SK-N-SH (cell line): ENCODE results near the gene FNDC3B. TPM values are rescaled to one million over a fixed set of nuclear protein-coding genes. Genes with fewer than 3 reads are reported as not detected.

Experiments used
- CTCF ChIA-PET: fragments of 300-600, 350-600 bp; formaldehyde crosslinking; extraction: SDS; loops from one replicate; lab custom pipeline; 2021; lab: Yijun Ruan, JAX
- POLR2A ChIA-PET: fragments of 350-600 bp; sonication (Branson Sonifier 250); formaldehyde crosslinking; extraction: SDS; loops from one replicate; lab custom pipeline; 2020; ENCODE audit warnings: antibody characterized with exemption, inconsistent platforms; lab: Yijun Ruan, JAX
- DNase-seq: peaks from one replicate; pipeline ENCODE4 v3.0.0; 2012
- H2AFZ ChIP-seq: fragments of 200-600 bp; sonication (generic); 2 replicates; pipeline ENCODE4 v1.8.1; 2016; ENCODE audit warnings: antibody characterized with exemption, mild to moderate bottlenecking, low read depth
- H3F3A ChIP-seq: fragments of 200-600 bp; sonication (generic); replicated peaks from 2 replicates; pipeline ENCODE3; 2016; ENCODE audit warnings: antibody characterized with exemption, mild to moderate bottlenecking; ENCODE audit not compliant: insufficient read depth
- H3K27ac ChIP-seq, 2 experiments: fragments of 200-500 bp in 1 of 2; fragments of 200-600 bp in 1 of 2; sonication (Bioruptor generic) in 1 of 2; sonication (generic), shearing (Covaris generic) in 1 of 2; 2 replicates each; pipeline versions ENCODE4 v1.5.1 to v1.6.1; 2014 to 2016; ENCODE audit warnings: low read depth in 2 of 2, inconsistent platforms in 1 of 2, low read length in 1 of 2, mild to moderate bottlenecking in 1 of 2, mixed read lengths in 1 of 2
- H3K27me3 ChIP-seq: fragments of 200-600 bp; sonication (generic), shearing (Covaris generic); 2 replicates; pipeline ENCODE4 v1.6.1; 2016; ENCODE audit warnings: mixed run types; ENCODE audit not compliant: insufficient read depth
- H3K36me3 ChIP-seq, 2 experiments: fragments of 200-500 bp in 1 of 2; fragments of 200-600 bp in 1 of 2; sonication (Bioruptor generic) in 1 of 2; sonication (generic) in 1 of 2; replicated peaks in 1 of 2; 2 replicates each; pipeline versions ENCODE3 to v1.5.1; 2014 to 2016; ENCODE audit warnings: low read length in 1 of 2, mild to moderate bottlenecking in 1 of 2; ENCODE audit not compliant: insufficient read depth in 2 of 2, control insufficient read depth in 1 of 2
- H3K4me1 ChIP-seq, 2 experiments: fragments of 200-500 bp in 1 of 2; fragments of 200-600 bp in 1 of 2; sonication (Bioruptor generic) in 1 of 2; sonication (generic), shearing (Covaris generic) in 1 of 2; 2 replicates each; pipeline versions ENCODE4 v1.5.1 to v1.6.1; 2014 to 2016; ENCODE audit warnings: low read depth in 1 of 2, low read length in 1 of 2, mixed run types in 1 of 2; ENCODE audit not compliant: insufficient read depth in 2 of 2, control insufficient read depth in 1 of 2
- H3K4me2 ChIP-seq: fragments of 200-600 bp; sonication (generic), shearing (Covaris generic); 2 replicates; pipeline ENCODE4 v1.6.1; 2017; ENCODE audit warnings: mixed run types
- H3K4me3 ChIP-seq, 2 experiments: fragments of 200-500 bp in 1 of 2; fragments of 200-600 bp in 1 of 2; sonication (Bioruptor generic) in 1 of 2; sonication (generic), shearing (Covaris generic) in 1 of 2; 2 replicates each; pipeline versions ENCODE4 v1.5.1 to v1.8.1; 2014 to 2016; ENCODE audit warnings: low read depth in 2 of 2, inconsistent platforms in 1 of 2, low read length in 1 of 2, mild to moderate bottlenecking in 1 of 2, mixed read lengths in 1 of 2, moderate library complexity in 1 of 2
- H3K79me2 ChIP-seq: fragments of 200-600 bp; sonication (generic); 2 replicates; pipeline ENCODE4 v1.8.1; 2017; ENCODE audit warnings: mild to moderate bottlenecking; ENCODE audit not compliant: insufficient read depth
- H3K9ac ChIP-seq: fragments of 200-600 bp; sonication (generic); 2 replicates; pipeline ENCODE4 v1.6.1; 2017; ENCODE audit warnings: mixed run types
- H3K9me2 ChIP-seq: fragments of 200-600 bp; sonication (generic); 2 replicates; pipeline ENCODE4 v1.6.1; 2017; ENCODE audit warnings: mixed run types
- H3K9me3 ChIP-seq: fragments of 200-600 bp; sonication (generic); 2 replicates; pipeline ENCODE4 v1.6.1; 2017; ENCODE audit warnings: mixed run types, mild to moderate bottlenecking, moderate library complexity
- H4K20me1 ChIP-seq: fragments of 200-600 bp; sonication (generic); 2 replicates; pipeline ENCODE4 v1.6.1; 2017; ENCODE audit warnings: mild to moderate bottlenecking, mixed run types; ENCODE audit not compliant: insufficient read depth
- CTCF ChIP-seq: fragments of 200-600 bp; sonication (generic); IDR thresholded peaks from 2 replicates; pipeline ENCODE4 v1.6.1; 2017; ENCODE audit warnings: antibody characterized with exemption, mild to moderate bottlenecking, moderate library complexity
- FOXJ3 ChIP-seq: sonication (generic); formaldehyde crosslinking; IDR thresholded peaks from 2 replicates; pipeline ENCODE4 v1.5.1; 2020; ENCODE audit warnings: mild to moderate bottlenecking, missing genetic modification reagents
- FOXM1 ChIP-seq: IDR thresholded peaks from 2 replicates; pipeline ENCODE4 v1.4.0; 2012; ENCODE audit warnings: low read depth, mild to moderate bottlenecking
- GABPA ChIP-seq: IDR thresholded peaks from 2 replicates; pipeline ENCODE4 v1.4.0; 2012; ENCODE audit warnings: low read depth, mild to moderate bottlenecking
- MXI1 ChIP-seq: IDR thresholded peaks from 2 replicates; pipeline ENCODE4 v1.6.1; 2012; ENCODE audit warnings: mild to moderate bottlenecking, low read depth, low read length, improper control_type of control experiment
- RAD21 ChIP-seq: IDR thresholded peaks from 2 replicates; pipeline ENCODE4 v1.6.1; 2012; ENCODE audit warnings: mild to moderate bottlenecking, low read length
- RXRA ChIP-seq: IDR thresholded peaks from 2 replicates; pipeline ENCODE4 v1.4.0; 2012; ENCODE audit warnings: low read depth, mild to moderate bottlenecking, borderline replicate concordance
- SMC3 ChIP-seq: IDR thresholded peaks from 2 replicates; pipeline ENCODE4 v1.6.1; 2012; ENCODE audit warnings: low read depth, low read length, improper control_type of control experiment
- YY1 ChIP-seq: IDR thresholded peaks from 2 replicates; pipeline ENCODE4 v1.4.0; 2012; ENCODE audit warnings: low read depth, mild to moderate bottlenecking
- WGBS: methylation state at CpG from one replicate; pipeline ENCODE4 v1.1.6; 2017; ENCODE audit warnings: low lambda C conversion rate; 5-methylcytosine and 5-hydroxymethylcytosine counted together
- polyA plus RNA-seq, 3 experiments: library from polyadenylated mRNA; depleted of rRNA; stranded (reverse); fragments of >200 nt; gene quantifications; 2 replicates each; pipeline ENCODE4 v1.2.3, GENCODE V29; 2012

The FNDC3B gene
- polyA plus RNA-seq, 1 of the 3 experiments (the other 2 are of a cell fraction), result 10.4 TPM

- Histone ChIP-seq H3K79me2 (peaks cover under 1% of the 10 kb centered on the region; the same call in 1 of the 2 replicates), H3K4me2 (no peak overlapping the region), H3K36me3 (no peaks in the 10 kb centered on the region), H3K9ac (no peak overlapping the region), H3F3A (no peaks in the 10 kb centered on the region), H3K27ac (no peak overlapping the region), H3K4me1 (no peaks in the 10 kb centered on the region; a peak in 1 of 4 replicates), H3K9me3 (no peaks in the 10 kb centered on the region), H3K9me2 (no peaks in the 10 kb centered on the region), H3K4me3 (no peak overlapping the region), H2AFZ (no peak overlapping the region), H4K20me1 (no peaks in the 10 kb centered on the region), H3K27me3 (no peaks in the 10 kb centered on the region)
- TF ChIP-seq RXRA, result no peak
- ChIA-PET CTCF (interaction anchor here (1.2 to 2.8 kb wide), 2 partner anchors 10 to 309 kb away, joined by 4 to 12 read pairs; no protein-coding TSS in a partner anchor), POLR2A (no interaction called here)
- DNase-seq, result no peak
- WGBS, result 85% methylated on average over 2 of the region's 2 CpGs
Observed at GRCh38 chr3:172033396-172033795, 6.0 kb upstream of the FNDC3B start.

- no peaks in the 10 kb centered on the region for H3K27me3 ChIP-seq
- H4K20me1 ChIP-seq, result no peaks in the 10 kb centered on the region
- ChIA-PET POLR2A (no interaction called here), CTCF (interaction anchor here (0.7 to 2.8 kb wide), 8 partner anchors 8 to 307 kb away, joined by 3 to 12 read pairs (median 3); no protein-coding TSS in a partner anchor)
- no peak overlapping the region for H3K27ac ChIP-seq
- H3K36me3 ChIP-seq, result no peaks in the 10 kb centered on the region
- H3K9me2 ChIP-seq, result no peaks in the 10 kb centered on the region
- no peak overlapping the region for H3K4me3 ChIP-seq
- no peaks in the 10 kb centered on the region for H3F3A ChIP-seq
- 88% methylated on average over 9 of the region's 9 CpGs for WGBS
- peak; percentile 31 for DNase-seq
- H3K4me2 ChIP-seq, result no peak overlapping the region
- H2AFZ ChIP-seq, result no peak overlapping the region
- no peak overlapping the region for H3K9ac ChIP-seq
- TF ChIP-seq CTCF, result peak; percentile 52
- TF ChIP-seq FOXM1, result no peak
- TF ChIP-seq FOXJ3 (CRISPR knock-in tag), result no peak
- TF ChIP-seq RAD21, result peak; percentile 56
- no peak for TF ChIP-seq YY1
- peak; percentile 42; the same call in 1 of the 2 replicates for TF ChIP-seq SMC3
- no peak for TF ChIP-seq GABPA
- no peak for TF ChIP-seq MXI1
- no peaks in the 10 kb centered on the region; a peak in 1 of 4 replicates for H3K4me1 ChIP-seq
- peaks cover 15% of the 10 kb centered on the region for H3K79me2 ChIP-seq
- no peaks in the 10 kb centered on the region for H3K9me3 ChIP-seq
Observed at GRCh38 chr3:172034786-172035685, 4.3 kb upstream of the FNDC3B start.
